Activated naive CD8-positive, alpha-beta T cell treated with anti-CD3 and anti-CD28 coated beads for 36 hours (primary cell): ENCODE data around the gene R3HDM4. TPM values are rescaled to one million over a fixed set of nuclear protein-coding genes. Genes with fewer than 3 reads are reported as not detected.

ENCODE experiments used
- DNase-seq: peaks from one replicate; pipeline ENCODE4 v3.0.0; 2021
- H3K27ac Mint-ChIP-seq: one replicate; pipeline ENCODE4 v1.8.0; 2022; ENCODE audit warnings: mild to moderate bottlenecking, moderate library complexity, mixed read lengths
- H3K27me3 Mint-ChIP-seq: one replicate; pipeline ENCODE4 v1.8.0; 2022; ENCODE audit warnings: mild to moderate bottlenecking, mixed read lengths
- H3K36me3 Mint-ChIP-seq: one replicate; pipeline ENCODE4 v1.8.0; 2021; ENCODE audit warnings: mild to moderate bottlenecking, mixed read lengths
- H3K4me1 Mint-ChIP-seq: one replicate; pipeline ENCODE4 v1.8.0; 2021; ENCODE audit warnings: mixed read lengths
- H3K4me3 Mint-ChIP-seq: one replicate; pipeline ENCODE4 v1.8.0; 2022; ENCODE audit warnings: mild to moderate bottlenecking, moderate library complexity, mixed read lengths
- H3K9me3 Mint-ChIP-seq: one replicate; pipeline ENCODE4 v1.8.0; 2022; ENCODE audit warnings: mixed read lengths
- total RNA-seq, 2 experiments: library from RNA; stranded (reverse); gene quantifications; one replicate each; pipeline ENCODE4 v1.2.3, GENCODE V29; 2021

R3HDM4 gene
- total RNA-seq, 2 experiments from 2014 or later = 50.5 to 51.7 TPM

DNA sequence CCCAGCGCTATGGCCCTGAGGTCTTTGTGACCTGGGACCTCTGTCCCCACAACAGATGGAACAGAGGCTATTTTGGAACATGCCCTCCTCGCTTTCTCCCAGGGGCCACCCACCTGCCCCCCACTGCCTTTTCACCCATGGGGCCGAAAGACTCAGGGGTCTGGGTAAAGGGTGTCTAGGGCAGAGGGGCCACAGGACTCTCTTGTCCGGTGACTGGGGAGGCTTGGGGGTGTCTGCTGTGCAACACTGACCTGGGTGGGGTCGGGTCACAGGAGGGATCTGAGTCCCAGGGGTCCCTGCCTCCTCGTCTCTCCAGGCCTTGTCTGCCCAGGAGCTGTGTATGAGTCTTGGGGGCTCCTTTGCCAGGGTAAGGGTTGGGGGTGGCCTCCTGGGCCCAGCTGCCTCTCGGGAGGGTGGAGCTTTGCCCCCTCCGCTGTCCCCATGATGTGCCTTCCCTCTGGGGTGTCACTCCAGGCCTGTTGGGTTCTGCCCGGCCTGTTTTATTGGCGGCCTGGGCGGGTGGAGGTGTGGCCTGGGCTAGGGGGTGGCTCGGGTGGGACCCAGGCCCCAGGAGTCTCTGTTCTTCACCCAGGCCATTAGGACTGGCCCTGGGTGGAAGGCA, 14.9 kb upstream of the R3HDM4 start:
- H3K27me3 Mint-ChIP-seq = peaks cover 9% of the 10 kb centered on the region
- no peak for DNase-seq
- H3K4me3 Mint-ChIP-seq = peak overlapping the region; percentile 14
- no peaks in the 10 kb centered on the region for H3K9me3 Mint-ChIP-seq
- H3K27ac Mint-ChIP-seq = no peak overlapping the region
- H3K4me1 Mint-ChIP-seq = peaks cover 8% of the 10 kb centered on the region
- H3K36me3 Mint-ChIP-seq = no peaks in the 10 kb centered on the region

DNA sequence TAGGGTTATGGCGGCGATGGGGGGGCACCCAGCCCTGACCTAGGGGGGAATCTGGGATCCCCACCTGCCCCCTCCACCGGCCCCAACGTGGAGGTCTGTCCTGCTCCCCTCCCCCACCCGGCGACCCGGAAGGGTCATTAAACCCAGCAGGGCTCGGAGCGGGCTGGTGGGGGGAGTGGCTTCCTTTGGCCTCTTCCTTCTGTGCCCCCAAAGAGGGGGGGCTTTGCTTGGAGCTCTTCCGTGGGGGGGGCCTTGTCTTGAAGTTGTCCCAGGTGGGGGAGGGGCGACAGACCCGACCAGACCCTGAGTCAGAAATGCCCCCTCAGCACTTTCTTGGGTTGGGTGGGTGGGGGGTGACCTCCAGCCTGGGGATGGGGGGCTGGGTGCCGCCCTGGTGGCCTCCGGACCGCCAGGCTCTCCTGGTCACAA, 14.3 kb upstream of the R3HDM4 start:
- DNase-seq = no peak
- peaks cover 6% of the 10 kb centered on the region for H3K27me3 Mint-ChIP-seq
- no peaks in the 10 kb centered on the region for H3K36me3 Mint-ChIP-seq
- H3K27ac Mint-ChIP-seq = no peak overlapping the region
- peaks cover 4% of the 10 kb centered on the region for H3K4me1 Mint-ChIP-seq
- no peaks in the 10 kb centered on the region for H3K9me3 Mint-ChIP-seq
- H3K4me3 Mint-ChIP-seq = no peak overlapping the region

DNA sequence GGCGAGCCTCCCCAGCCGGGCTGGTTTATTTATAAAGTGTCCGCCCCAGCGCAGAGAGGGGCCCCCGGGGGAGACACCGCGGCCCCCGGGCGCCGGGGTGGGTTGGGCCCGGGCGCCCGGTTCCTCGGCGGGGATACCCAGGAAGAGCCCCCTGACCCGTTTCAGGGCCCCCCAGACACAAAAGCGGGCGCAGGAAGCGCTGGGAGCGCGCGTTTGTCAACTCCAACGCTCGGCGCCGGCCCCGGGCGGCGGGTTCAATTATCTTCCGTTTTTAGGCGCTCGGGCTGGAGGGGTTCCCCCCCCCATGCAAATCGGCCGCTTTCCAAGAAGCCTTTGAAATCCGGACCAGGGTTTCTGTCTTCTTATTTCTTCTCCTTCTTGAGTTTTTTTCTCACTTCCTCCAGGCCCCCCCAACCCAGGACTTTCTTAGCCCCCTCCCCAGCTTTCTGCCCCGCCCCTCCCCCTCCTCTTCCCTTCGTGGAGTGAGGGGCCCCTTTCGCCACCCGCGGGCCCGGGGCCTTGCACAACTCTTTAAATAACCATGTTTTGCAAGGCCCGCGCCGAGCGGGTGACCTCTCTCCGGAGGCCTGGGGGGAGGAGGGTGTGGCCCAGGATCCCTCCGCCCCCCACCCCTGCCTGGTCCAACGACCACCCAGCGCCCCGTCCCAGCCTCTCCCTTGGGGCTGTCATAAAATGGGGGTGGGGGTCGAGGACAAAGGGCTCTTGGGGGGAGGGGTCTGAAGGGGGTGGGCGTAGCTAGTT, 13.8 kb upstream of the R3HDM4 start:
- peak overlapping the region; percentile 72 for H3K4me3 Mint-ChIP-seq
- H3K4me1 Mint-ChIP-seq = peaks cover 4% of the 10 kb centered on the region
- DNase-seq = peak; percentile 73
- H3K27ac Mint-ChIP-seq = no peak overlapping the region
- H3K27me3 Mint-ChIP-seq = peaks cover 1% of the 10 kb centered on the region
- no peaks in the 10 kb centered on the region for H3K9me3 Mint-ChIP-seq
- no peaks in the 10 kb centered on the region for H3K36me3 Mint-ChIP-seq

DNA sequence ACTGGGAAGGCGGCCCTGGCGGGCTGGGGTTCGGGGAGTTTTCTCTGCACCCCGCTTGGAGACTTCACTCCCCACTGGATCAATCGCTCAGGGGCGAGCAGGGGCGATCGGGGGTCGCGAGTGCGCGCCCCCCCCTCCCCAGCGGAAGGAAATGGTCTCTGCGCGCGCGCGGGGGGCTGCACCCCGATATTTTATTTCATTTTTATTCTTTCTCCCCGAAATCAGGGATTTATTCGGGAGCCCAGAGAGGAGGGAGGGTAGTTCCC, 13.2 kb upstream of the R3HDM4 start:
- Mint-ChIP-seq H3K4me1 (peaks cover 7% of the 10 kb centered on the region), H3K4me3 (peak overlapping the region; percentile 72), H3K36me3 (peaks cover 2% of the 10 kb centered on the region), H3K27ac (no peak overlapping the region), H3K27me3 (no peaks in the 10 kb centered on the region), H3K9me3 (no peaks in the 10 kb centered on the region)
- DNase-seq = no peak

DNA sequence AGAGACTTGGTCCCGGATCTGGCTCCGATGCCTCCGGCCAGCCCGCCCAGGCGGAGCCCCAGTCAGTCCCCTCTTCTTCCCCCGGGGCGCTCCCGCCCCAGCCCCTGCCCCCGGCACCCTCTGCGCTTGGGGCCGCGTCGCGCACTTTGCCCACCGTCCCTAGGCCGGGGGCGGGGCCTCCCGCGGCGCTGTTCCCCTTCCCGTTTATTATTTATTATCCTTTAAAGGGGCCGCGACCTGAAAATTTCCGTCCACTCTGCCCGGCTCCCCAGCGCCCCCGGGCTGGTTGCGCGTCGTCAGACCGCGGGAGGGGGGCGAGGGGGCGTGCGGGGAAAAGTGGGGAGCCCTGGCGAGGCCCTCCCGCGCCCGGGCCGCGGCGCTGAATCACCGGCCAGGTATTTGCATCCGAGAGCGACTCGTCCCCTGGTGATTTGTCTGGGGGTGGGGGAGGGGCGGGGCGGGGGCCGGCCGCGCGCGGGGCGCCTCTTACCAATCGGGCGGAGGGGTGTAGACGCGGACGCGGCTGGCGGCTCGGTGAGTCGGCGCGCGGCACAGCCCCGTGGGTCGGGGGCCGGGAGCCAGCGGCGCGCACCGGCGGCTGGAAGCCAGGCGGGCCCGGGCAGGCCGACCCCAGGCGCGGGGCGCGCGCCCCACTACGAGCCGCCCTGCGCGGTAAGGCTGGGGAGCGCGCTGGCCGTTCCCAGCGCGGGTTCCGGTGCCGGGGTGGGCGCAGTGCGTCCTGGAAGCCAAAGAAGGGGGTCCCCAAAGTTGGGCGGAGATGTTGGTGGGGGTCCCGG, 12.7 kb upstream of the R3HDM4 start, which contains the start of gene ARID3A:
TSS of gene ARID3A (plus strand) at position 510 of the 797 bp plus-strand sequence. CDS start 3,494 bp downstream, outside the sequence.
- peak; percentile 83 for DNase-seq
- H3K27ac Mint-ChIP-seq = peak within 1 kb of the TSS; percentile 20
- no peaks in the 10 kb centered on the region for H3K27me3 Mint-ChIP-seq
- peak within 1 kb of the TSS; percentile 72 for H3K4me3 Mint-ChIP-seq
- peaks cover 4% of the 10 kb centered on the region for H3K36me3 Mint-ChIP-seq
- H3K9me3 Mint-ChIP-seq = no peaks in the 10 kb centered on the region
- H3K4me1 Mint-ChIP-seq = peaks cover 11% of the 10 kb centered on the region

DNA sequence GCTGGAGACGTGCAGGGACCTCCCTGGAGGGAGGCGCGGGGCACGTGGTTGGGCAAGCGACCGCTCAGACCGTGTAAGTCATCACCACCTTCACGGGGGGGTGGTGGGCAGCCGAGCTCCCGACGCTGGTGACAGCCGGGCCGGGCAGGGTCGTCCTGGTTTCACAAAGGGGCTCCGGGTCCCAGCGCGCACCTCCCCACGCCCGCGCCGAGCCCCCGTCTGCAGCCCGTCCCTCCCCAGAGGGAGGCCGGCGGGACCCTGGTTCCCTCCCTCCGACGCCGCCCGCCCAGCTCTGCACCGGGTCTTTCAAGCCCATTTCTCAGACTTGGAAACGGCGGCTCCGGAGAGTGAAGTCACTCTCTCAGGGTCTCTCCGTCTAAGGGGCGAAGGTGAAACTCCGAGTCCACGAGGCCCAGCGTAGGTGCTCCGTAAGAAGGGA, 12.1 kb upstream of the R3HDM4 start:
- peaks cover 13% of the 10 kb centered on the region for H3K4me1 Mint-ChIP-seq
- peak overlapping the region; percentile 72 for H3K4me3 Mint-ChIP-seq
- DNase-seq = no peak
- H3K9me3 Mint-ChIP-seq = no peaks in the 10 kb centered on the region
- no peaks in the 10 kb centered on the region for H3K27me3 Mint-ChIP-seq
- peak overlapping the region; percentile 20 for H3K27ac Mint-ChIP-seq
- peaks cover 4% of the 10 kb centered on the region for H3K36me3 Mint-ChIP-seq

DNA sequence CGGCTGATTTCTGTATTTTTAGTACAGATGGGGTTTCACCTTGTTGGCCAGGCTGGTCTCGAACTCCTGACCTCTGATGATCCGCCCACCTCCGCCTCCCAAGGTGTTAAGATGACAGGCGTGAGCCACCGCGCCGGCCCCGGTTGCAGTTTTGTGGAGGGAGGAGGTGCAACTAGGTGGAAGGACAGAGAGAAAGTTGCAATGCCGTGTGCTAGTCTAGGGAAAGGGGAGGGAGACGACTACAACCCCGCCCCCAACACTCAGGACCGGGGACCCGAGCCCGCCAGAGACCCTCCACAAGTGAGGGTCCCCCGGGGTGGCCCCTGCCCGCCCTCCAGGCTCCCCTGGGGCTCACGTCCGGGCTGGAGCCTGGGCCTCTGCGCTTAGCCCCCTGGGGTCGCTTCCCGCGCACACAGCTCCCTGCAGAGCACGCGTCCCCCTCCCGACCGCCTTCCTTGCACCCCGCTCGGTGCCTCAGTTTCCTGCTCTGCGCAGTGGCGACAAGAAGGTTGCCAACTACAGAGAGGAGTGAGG, 11.6 kb upstream of the R3HDM4 start:
- Mint-ChIP-seq H3K27me3 (no peaks in the 10 kb centered on the region), H3K9me3 (no peaks in the 10 kb centered on the region), H3K27ac (no peak overlapping the region), H3K4me3 (peak overlapping the region; percentile 72), H3K36me3 (peaks cover 4% of the 10 kb centered on the region), H3K4me1 (peaks cover 13% of the 10 kb centered on the region)
- DNase-seq = peak; percentile 54

DNA sequence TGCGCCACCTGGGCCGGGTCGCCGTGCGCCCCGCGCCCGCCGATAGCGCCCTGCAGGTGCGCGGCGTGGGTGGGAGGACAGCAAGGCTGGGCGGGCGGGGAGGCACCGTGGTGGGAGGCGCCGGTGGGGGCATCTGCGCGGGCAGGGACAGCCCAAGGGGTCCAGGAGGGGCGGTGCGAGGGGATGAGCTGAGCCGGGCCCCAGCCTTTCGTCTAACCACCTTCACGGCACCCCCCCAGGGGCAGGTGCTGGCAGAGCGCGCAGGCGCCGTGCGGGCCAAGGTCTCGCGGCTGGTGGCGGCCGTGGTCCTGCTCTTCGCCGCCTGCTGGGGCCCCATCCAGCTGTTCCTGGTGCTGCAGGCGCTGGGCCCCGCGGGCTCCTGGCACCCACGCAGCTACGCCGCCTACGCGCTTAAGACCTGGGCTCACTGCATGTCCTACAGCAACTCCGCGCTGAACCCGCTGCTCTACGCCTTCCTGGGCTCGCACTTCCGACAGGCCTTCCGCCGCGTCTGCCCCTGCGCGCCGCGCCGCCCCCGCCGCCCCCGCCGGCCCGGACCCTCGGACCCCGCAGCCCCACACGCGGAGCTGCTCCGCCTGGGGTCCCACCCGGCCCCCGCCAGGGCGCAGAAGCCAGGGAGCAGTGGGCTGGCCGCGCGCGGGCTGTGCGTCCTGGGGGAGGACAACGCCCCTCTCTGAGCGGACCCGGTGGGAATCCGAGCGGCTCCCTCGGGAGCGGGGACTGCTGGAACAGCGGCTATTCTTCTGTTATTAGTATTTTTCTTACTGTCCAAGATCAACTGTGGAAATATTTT, 7.2 kb upstream of the R3HDM4 start:
- H3K27ac Mint-ChIP-seq = no peak overlapping the region
- peak overlapping the region; percentile 79 for H3K4me3 Mint-ChIP-seq
- peaks cover 13% of the 10 kb centered on the region for H3K4me1 Mint-ChIP-seq
- no peaks in the 10 kb centered on the region for H3K27me3 Mint-ChIP-seq
- peaks cover 4% of the 10 kb centered on the region for H3K36me3 Mint-ChIP-seq
- DNase-seq = peak; percentile 80
- H3K9me3 Mint-ChIP-seq = no peaks in the 10 kb centered on the region

DNA sequence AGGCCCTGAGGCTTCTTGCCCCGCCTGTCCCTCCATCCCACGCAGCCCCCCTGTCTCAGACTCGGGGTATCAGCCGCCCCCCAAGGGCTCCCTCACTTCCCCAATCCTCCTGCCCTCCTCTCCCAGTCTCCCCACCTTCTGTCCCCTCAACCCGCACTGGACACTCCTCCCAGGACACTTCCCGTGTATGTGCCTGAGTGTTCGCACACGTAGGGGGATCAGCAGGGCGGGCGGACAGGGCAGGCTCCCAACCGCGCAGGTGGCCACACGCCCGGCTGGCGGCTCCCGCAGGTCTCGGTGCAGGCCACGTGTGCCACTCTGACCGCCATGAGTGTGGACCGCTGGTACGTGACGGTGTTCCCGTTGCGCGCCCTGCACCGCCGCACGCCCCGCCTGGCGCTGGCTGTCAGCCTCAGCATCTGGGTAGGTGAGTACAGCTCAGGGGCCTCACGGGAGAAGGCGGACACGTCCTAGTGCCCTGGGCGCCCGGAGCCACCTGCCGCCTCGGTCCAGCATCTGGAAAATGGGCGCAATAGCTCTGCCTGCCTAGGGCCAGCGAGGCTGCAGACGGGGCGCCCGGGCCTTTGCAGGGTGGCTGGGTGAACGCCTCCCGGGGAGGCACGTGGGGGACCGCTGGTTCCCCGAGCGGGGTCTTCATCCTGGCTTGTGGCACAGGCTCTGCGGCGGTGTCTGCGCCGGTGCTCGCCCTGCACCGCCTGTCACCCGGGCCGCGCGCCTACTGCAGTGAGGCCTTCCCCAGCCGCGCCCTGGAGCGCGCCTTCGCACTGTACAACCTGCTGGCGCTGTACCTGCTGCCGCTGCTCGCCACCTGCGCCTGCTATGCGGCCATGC, 6.4 kb upstream of the R3HDM4 start:
- H3K27ac Mint-ChIP-seq = no peak overlapping the region
- H3K36me3 Mint-ChIP-seq = peaks cover 4% of the 10 kb centered on the region
- no peaks in the 10 kb centered on the region for H3K27me3 Mint-ChIP-seq
- DNase-seq = peak; percentile 68
- H3K4me1 Mint-ChIP-seq = peaks cover 11% of the 10 kb centered on the region
- no peaks in the 10 kb centered on the region for H3K9me3 Mint-ChIP-seq
- peak overlapping the region; percentile 65 for H3K4me3 Mint-ChIP-seq

DNA sequence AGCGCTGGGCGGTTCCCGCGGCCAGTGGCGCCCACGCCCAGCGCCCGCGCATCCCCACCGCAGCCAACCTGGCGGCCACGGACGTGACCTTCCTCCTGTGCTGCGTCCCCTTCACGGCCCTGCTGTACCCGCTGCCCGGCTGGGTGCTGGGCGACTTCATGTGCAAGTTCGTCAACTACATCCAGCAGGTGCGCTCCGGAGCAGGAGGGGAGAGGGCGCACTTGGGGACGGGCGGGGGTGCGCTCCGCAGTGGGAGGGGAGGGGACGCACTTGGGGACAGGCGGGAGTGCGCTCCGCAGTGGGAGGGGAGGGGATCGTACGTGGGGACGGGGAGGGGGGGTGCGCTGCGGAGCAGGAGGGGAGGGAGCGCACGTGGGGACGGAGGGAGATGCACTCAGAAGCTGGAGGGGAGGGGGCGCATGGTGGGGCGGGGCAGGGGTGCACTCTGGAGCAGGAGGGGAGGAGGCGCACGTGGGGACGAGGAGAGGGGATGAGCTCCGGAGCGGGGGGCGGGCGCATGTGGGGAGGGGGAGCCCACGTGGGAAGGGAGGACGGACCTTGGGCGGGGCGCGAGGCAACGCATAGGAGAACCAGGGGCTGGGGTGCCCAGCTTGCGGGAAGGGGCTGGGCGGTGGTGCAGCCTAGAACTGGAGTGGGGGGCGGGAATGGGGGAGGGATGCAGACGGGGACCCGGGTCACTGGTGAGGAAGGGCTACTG, 5.6 kb upstream of the R3HDM4 start:
- H3K27me3 Mint-ChIP-seq = no peaks in the 10 kb centered on the region
- no peaks in the 10 kb centered on the region for H3K9me3 Mint-ChIP-seq
- H3K27ac Mint-ChIP-seq = no peak overlapping the region
- H3K36me3 Mint-ChIP-seq = peaks cover 4% of the 10 kb centered on the region
- peak overlapping the region; percentile 65 for H3K4me3 Mint-ChIP-seq
- peaks cover 11% of the 10 kb centered on the region for H3K4me1 Mint-ChIP-seq
- DNase-seq = peak; percentile 67

DNA sequence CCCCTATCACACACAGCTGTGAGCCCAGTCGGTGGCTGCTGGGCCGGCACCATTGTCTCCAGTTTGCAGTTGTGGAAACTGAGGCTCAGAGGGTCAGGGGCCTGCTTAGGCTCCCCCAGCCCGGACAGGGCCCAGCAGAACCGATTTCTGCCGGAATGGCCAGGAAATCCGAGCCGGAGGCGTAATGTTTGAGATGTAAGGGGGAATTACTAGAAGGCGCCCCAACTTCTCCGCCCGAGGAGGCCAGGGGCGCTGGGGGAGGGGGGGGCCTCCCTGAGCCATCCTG, 5.1 kb upstream of the R3HDM4 start:
- peaks cover 4% of the 10 kb centered on the region for H3K36me3 Mint-ChIP-seq
- no peaks in the 10 kb centered on the region for H3K27me3 Mint-ChIP-seq
- DNase-seq = no peak
- no peak overlapping the region for H3K27ac Mint-ChIP-seq
- H3K4me1 Mint-ChIP-seq = peaks cover 11% of the 10 kb centered on the region
- no peaks in the 10 kb centered on the region for H3K9me3 Mint-ChIP-seq
- H3K4me3 Mint-ChIP-seq = peak overlapping the region; percentile 80

DNA sequence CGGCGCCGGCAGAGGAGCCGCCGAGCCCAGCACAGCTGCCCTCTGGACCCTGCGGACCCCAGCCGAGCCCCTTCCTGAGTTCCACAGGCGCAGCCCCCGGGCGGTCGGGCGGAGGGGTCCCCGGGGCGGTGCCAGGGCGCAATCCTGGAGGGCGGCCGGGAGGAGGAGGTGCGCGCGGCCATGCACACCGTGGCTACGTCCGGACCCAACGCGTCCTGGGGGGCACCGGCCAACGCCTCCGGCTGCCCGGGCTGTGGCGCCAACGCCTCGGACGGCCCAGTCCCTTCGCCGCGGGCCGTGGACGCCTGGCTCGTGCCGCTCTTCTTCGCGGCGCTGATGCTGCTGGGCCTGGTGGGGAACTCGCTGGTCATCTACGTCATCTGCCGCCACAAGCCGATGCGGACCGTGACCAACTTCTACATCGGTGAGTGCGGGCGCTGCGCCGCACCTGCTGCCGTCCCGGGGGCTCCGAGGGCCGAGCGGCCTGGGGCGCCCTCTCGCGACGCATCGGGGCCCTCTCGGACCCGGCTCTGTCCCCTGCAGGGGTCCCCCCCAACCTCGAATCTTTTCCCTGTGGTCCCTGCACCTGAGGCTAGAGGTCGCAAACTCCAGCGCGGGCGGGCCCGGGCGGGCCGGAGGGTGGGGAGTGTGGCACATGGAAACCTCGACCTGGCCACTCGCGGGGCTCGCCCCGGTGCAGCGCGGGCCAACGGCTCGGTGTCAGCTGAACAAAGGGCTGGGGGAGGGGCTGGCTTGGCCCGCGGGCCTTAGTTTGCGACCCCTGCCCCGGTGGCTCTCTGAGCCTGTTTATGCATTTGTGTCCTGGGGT, 4.5 kb upstream of the R3HDM4 start, which contains the start of gene KISS1R:
TSS of gene KISS1R (plus strand) at position 11 of the 829 bp plus-strand sequence. CDS start at position 181, 170 bp downstream.
- H3K4me3 Mint-ChIP-seq = peak within 1 kb of the TSS; percentile 80
- no peaks in the 10 kb centered on the region for H3K9me3 Mint-ChIP-seq
- H3K36me3 Mint-ChIP-seq = peaks cover 4% of the 10 kb centered on the region
- no peaks in the 10 kb centered on the region for H3K27me3 Mint-ChIP-seq
- H3K4me1 Mint-ChIP-seq = peaks cover 11% of the 10 kb centered on the region
- H3K27ac Mint-ChIP-seq = no peak within 1 kb of the TSS
- peak; percentile 63 for DNase-seq
